Measurements from ENCODE around the gene JPT2.

JPT2 gene

GRCh38 chr16:1741553-1742165, 63.6 kb downstream of the JPT2 start:
- no peaks in the 10 kb centered on the region for H3K27me3 ChIP-seq (ENCODE audit: insufficient read depth, low read length)
- peaks cover 32% of the 10 kb centered on the region for H3K9me3 ChIP-seq (ENCODE audit: insufficient read depth, low read depth, low read length)
- 95% methylated on average over 19 of the region's 19 CpGs for WGBS
- no peaks in the 10 kb centered on the region; the same call in 1 of the 2 replicates for H3K4me1 ChIP-seq (ENCODE audit: insufficient read depth, low read length)
- H3K27ac ChIP-seq (ENCODE audit: low read depth, low read length) = no peak overlapping the region
- peaks cover 15% of the 10 kb centered on the region; the same call in 1 of the 2 replicates for H3K36me3 ChIP-seq (ENCODE audit: insufficient read depth, low read length)
- no peak overlapping the region for H3K9ac ChIP-seq (ENCODE audit: low read depth, low read length)
- H3K4me3 ChIP-seq (ENCODE audit: low read length) = no peak overlapping the region

DNA sequence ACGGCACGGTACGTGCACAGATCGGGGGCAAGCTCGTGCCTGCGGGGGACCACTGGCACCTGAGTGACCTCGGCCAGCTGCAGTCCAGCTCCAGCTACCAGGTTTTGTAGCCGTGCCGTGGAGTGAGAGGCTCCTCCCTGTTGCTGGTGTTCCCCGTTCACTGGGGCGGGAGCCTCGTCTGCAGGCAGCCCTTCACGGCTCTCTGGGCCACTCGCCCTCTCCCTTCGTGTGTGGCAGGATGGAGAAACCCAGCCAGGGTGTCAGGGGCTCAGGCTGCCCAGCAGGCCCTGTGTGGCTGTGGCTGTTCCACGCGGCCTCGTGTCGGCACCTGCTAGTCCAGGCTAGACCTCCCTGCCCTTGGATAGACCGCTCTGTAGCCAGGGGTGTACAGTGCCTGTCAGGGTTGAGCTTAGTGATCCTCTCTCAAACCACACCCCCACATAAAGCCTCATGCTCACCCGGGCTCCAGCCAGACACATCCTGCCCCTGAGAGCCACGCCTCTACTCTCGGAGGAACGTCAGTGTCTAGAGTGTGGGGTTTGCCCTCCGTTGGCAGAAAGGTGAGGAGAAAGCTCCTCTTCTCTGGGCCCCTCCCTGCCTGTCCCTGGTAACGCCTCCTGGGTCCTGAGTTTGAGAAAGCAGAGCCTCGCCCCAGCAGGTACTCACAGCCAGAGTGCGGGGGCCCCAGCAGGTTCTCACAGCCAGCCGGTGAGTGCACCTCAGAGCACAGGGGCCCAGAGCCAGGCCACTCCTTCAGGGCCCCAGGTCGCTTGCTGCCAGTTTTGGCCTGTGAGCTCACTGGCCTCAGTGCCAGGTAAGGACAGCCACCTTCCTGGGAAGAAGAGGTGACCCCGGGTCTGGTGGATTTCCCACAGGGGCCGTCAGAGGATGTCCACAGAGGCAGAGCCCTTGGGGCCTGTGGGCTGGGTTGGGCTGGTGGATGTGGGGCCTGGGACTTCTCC, 65.6 kb downstream of the JPT2 start:
- H3K9me3 ChIP-seq (ENCODE audit: insufficient read depth, low read depth, low read length) = peaks cover 12% of the 10 kb centered on the region; the same call in 1 of the 2 replicates
- no peak overlapping the region for H3K4me3 ChIP-seq (ENCODE audit: low read length)
- H3K9ac ChIP-seq (ENCODE audit: low read depth, low read length) = no peak overlapping the region
- no peaks in the 10 kb centered on the region; the same call in 1 of the 2 replicates for H3K4me1 ChIP-seq (ENCODE audit: insufficient read depth, low read length)
- 95% methylated on average over 32 of the region's 32 CpGs for WGBS
- H3K27ac ChIP-seq (ENCODE audit: low read depth, low read length) = no peak overlapping the region
- H3K36me3 ChIP-seq (ENCODE audit: insufficient read depth, low read length) = peaks cover 26% of the 10 kb centered on the region
- H3K27me3 ChIP-seq (ENCODE audit: insufficient read depth, low read length) = no peaks in the 10 kb centered on the region

DNA sequence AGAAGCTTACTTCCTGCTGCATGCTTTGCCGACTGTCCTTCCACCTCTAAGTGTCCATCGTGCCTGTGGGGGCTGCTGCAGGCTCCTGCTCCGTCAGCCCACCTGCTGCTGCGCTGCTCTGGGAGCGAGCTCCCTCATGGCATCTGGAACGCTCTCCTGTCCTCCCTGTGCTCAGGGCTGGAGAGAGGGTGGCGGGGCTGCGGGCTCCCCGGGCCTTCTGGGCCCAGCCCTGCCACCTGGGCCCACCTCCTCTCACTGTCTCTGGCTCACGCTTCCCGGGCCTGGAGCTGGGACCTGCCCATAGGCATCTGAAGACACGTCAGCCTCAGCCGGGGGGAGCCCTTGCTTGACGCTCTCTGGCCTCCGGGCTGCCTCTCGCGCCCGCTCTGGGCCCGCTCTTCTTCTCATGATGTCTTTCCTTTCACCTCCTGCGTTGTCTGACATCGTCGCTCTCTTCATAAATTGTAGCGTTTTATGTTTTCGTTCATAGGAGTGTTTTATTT, 66.3 kb downstream of the JPT2 start:
- H3K4me1 ChIP-seq (ENCODE audit: insufficient read depth, low read length) = no peaks in the 10 kb centered on the region; the same call in 1 of the 2 replicates
- H3K9ac ChIP-seq (ENCODE audit: low read depth, low read length) = no peak overlapping the region
- 91% methylated on average over 20 of the region's 24 CpGs for WGBS
- H3K36me3 ChIP-seq (ENCODE audit: insufficient read depth, low read length) = peaks cover 33% of the 10 kb centered on the region
- no peaks in the 10 kb centered on the region for H3K27me3 ChIP-seq (ENCODE audit: insufficient read depth, low read length)
- no peak overlapping the region for H3K4me3 ChIP-seq (ENCODE audit: low read length)
- H3K27ac ChIP-seq (ENCODE audit: low read depth, low read length) = no peak overlapping the region
- peaks cover 5% of the 10 kb centered on the region; the same call in 1 of the 2 replicates for H3K9me3 ChIP-seq (ENCODE audit: insufficient read depth, low read depth, low read length)

GRCh38 chr16:1745181-1745899, 67.3 kb downstream of the JPT2 start:
- Histone ChIP-seq H3K4me1 (ENCODE audit: insufficient read depth, low read length) (no peaks in the 10 kb centered on the region; the same call in 1 of the 2 replicates), H3K27me3 (ENCODE audit: insufficient read depth, low read length) (no peaks in the 10 kb centered on the region), H3K27ac (ENCODE audit: low read depth, low read length) (peak overlapping the region; percentile 3; the same call in 1 of the 2 replicates), H3K36me3 (ENCODE audit: insufficient read depth, low read length) (peaks cover 39% of the 10 kb centered on the region), H3K9ac (ENCODE audit: low read depth, low read length) (peak overlapping the region; percentile 19; the same call in 1 of the 2 replicates), H3K9me3 (ENCODE audit: insufficient read depth, low read depth, low read length) (no peaks in the 10 kb centered on the region), H3K4me3 (ENCODE audit: low read length) (no peak overlapping the region)
- WGBS = 92% methylated on average over 25 of the region's 25 CpGs

GRCh38 chr16:1745900-1746692, 68.0 kb downstream of the JPT2 start:
- peaks cover 39% of the 10 kb centered on the region for H3K36me3 ChIP-seq (ENCODE audit: insufficient read depth, low read length)
- no peaks in the 10 kb centered on the region for H3K9me3 ChIP-seq (ENCODE audit: insufficient read depth, low read depth, low read length)
- WGBS = 93% methylated on average over 29 of the region's 29 CpGs
- H3K4me3 ChIP-seq (ENCODE audit: low read length) = no peak overlapping the region
- H3K27me3 ChIP-seq (ENCODE audit: insufficient read depth, low read length) = no peaks in the 10 kb centered on the region
- peak overlapping the region; percentile 30; the same call in 1 of the 2 replicates for H3K27ac ChIP-seq (ENCODE audit: low read depth, low read length)
- no peaks in the 10 kb centered on the region; the same call in 1 of the 2 replicates for H3K4me1 ChIP-seq (ENCODE audit: insufficient read depth, low read length)
- H3K9ac ChIP-seq (ENCODE audit: low read depth, low read length) = peak overlapping the region; percentile 19; the same call in 1 of the 2 replicates

- no peak overlapping the region for H3K4me3 ChIP-seq (ENCODE audit: low read length)
- WGBS = 96% methylated on average over 31 of the region's 31 CpGs
- H3K4me1 ChIP-seq (ENCODE audit: insufficient read depth, low read length) = no peaks in the 10 kb centered on the region; the same call in 1 of the 2 replicates
- H3K9me3 ChIP-seq (ENCODE audit: insufficient read depth, low read depth, low read length) = no peaks in the 10 kb centered on the region
- H3K36me3 ChIP-seq (ENCODE audit: insufficient read depth, low read length) = peaks cover 44% of the 10 kb centered on the region
- no peak overlapping the region for H3K9ac ChIP-seq (ENCODE audit: low read depth, low read length)
- peak overlapping the region; percentile 30; the same call in 1 of the 2 replicates for H3K27ac ChIP-seq (ENCODE audit: low read depth, low read length)
- H3K27me3 ChIP-seq (ENCODE audit: insufficient read depth, low read length) = no peaks in the 10 kb centered on the region
Measured at GRCh38 chr16:1746693-1747195, 68.7 kb downstream of the JPT2 start.

DNA sequence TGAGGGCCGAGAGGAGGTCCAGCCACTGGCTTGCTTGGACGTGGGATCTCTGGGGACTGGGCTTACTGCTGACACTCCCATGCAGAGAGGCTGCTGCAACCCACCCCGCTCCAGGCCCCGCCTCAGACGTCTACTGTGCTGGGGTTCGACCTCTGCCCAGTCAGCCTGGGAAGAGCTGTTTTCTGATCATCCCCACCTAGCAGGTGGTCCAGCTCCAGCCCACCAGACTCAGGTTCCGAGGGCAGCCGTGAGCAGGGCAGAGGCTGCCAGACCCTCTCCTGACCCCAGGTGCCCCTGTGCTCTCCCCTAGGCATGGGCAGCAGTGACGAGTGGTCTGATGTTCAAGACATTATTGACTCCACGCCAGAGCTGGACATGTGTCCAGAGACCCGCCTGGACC, 69.9 kb downstream of the JPT2 start:
- 94% methylated on average over 11 of the region's 11 CpGs for WGBS
- H3K36me3 ChIP-seq (ENCODE audit: insufficient read depth, low read length) = peaks cover 54% of the 10 kb centered on the region

GRCh38 chr16:1749152-1750117, 71.4 kb downstream of the JPT2 start:
- no peak overlapping the region for H3K27ac ChIP-seq (ENCODE audit: low read depth, low read length)
- H3K4me1 ChIP-seq (ENCODE audit: insufficient read depth, low read length) = no peaks in the 10 kb centered on the region; the same call in 1 of the 2 replicates
- H3K9me3 ChIP-seq (ENCODE audit: insufficient read depth, low read depth, low read length) = no peaks in the 10 kb centered on the region
- WGBS = 94% methylated on average over 29 of the region's 29 CpGs
- no peaks in the 10 kb centered on the region for H3K27me3 ChIP-seq (ENCODE audit: insufficient read depth, low read length)
- no peak overlapping the region for H3K4me3 ChIP-seq (ENCODE audit: low read length)
- peaks cover 48% of the 10 kb centered on the region for H3K36me3 ChIP-seq (ENCODE audit: insufficient read depth, low read length)
- no peak overlapping the region for H3K9ac ChIP-seq (ENCODE audit: low read depth, low read length)

More for the DNA sequence above, 69.9 kb downstream of the JPT2 start:
- no peak overlapping the region for H3K9ac ChIP-seq (ENCODE audit: low read depth, low read length)
- no peak overlapping the region for H3K4me3 ChIP-seq (ENCODE audit: low read length)
- H3K27ac ChIP-seq (ENCODE audit: low read depth, low read length) = no peak overlapping the region
- H3K27me3 ChIP-seq (ENCODE audit: insufficient read depth, low read length) = no peaks in the 10 kb centered on the region
- no peaks in the 10 kb centered on the region; the same call in 1 of the 2 replicates for H3K4me1 ChIP-seq (ENCODE audit: insufficient read depth, low read length)
- no peaks in the 10 kb centered on the region for H3K9me3 ChIP-seq (ENCODE audit: insufficient read depth, low read depth, low read length)

Measured in HUES64 (cell line).